H1 (cell line): ENCODE data around the gene ZPBP. TPM values are rescaled to one million over a fixed set of nuclear protein-coding genes. Genes with fewer than 3 reads are reported as not detected.

Experiments
- CTCF ChIA-PET: fragments of 300-600 bp; sonication (Branson Sonifier 250); formaldehyde crosslinking; loops from one replicate; lab custom pipeline; 2021; ENCODE audit not compliant: partially characterized antibody; lab: Charles Lee
- POLR2A ChIA-PET: fragments of 300-600 bp; sonication (Branson Sonifier 250); formaldehyde crosslinking; loops from one replicate; lab custom pipeline; 2021; ENCODE audit warnings: inconsistent platforms; ENCODE audit not compliant: partially characterized antibody; lab: Charles Lee
- DNase-seq, 2 experiments: peaks; one replicate each; pipeline versions ENCODE4 v3.0.0 to v3.0.0-alpha.2; 2010 to 2022; ENCODE audit warnings: low spot score in 2 of 2, low read depth in 1 of 2, mixed read lengths in 1 of 2
- FAIRE-seq: peaks from 2 replicates; lab custom pipeline; 2011; peaks lifted over from hg19 to GRCh38; lab: Jason Lieb, UNC
- H2AFZ ChIP-seq: 2 replicates; pipeline ENCODE4 v1.8.1; 2012; ENCODE audit warnings: low read length, inconsistent platforms
- H2AK5ac ChIP-seq: 2 replicates; pipeline ENCODE4 v1.6.1; 2013; ENCODE audit warnings: low read depth, low read length
- H2BK120ac ChIP-seq: replicated peaks from 2 replicates; pipeline ENCODE3; 2013; ENCODE audit warnings: low read depth, low read length, inconsistent platforms
- H2BK12ac ChIP-seq: 2 replicates; pipeline ENCODE4 v1.6.1; 2013; ENCODE audit warnings: low read depth, low read length
- H2BK15ac ChIP-seq: 2 replicates; pipeline ENCODE4 v1.6.1; 2013; ENCODE audit warnings: low read length
- H2BK20ac ChIP-seq: 2 replicates; pipeline ENCODE4 v1.6.1; 2013; ENCODE audit warnings: low read length
- H2BK5ac ChIP-seq: 2 replicates; pipeline ENCODE4 v1.6.1; 2013; ENCODE audit warnings: low read depth, low read length
- H3K14ac ChIP-seq: 2 replicates; pipeline ENCODE4 v1.6.1; 2013; ENCODE audit warnings: inconsistent platforms; ENCODE audit not compliant: insufficient read length
- H3K18ac ChIP-seq: 2 replicates; pipeline ENCODE4 v1.6.1; 2013; ENCODE audit warnings: low read length; ENCODE audit errors: extremely low read depth
- H3K23ac ChIP-seq: 2 replicates; pipeline ENCODE4 v1.6.1; 2013; ENCODE audit warnings: inconsistent platforms; ENCODE audit not compliant: insufficient read length
- H3K23me2 ChIP-seq: 2 replicates; pipeline ENCODE4 v1.6.1; 2013; ENCODE audit warnings: low read depth, low read length
- H3K27ac ChIP-seq: 2 replicates; pipeline ENCODE4 v1.6.1; 2011; ENCODE audit warnings: low read depth, low read length, inconsistent platforms
- H3K27me3 ChIP-seq, 4 experiments: replicated peaks in 1 of 4; 1 replicate in 1 of 4; 2 replicates in 3 of 4; pipeline versions ENCODE4 v1.6.1 to v1.8.1; 2011 to 2013; ENCODE audit warnings: low read length in 3 of 4, mild to moderate bottlenecking in 3 of 4, inconsistent platforms in 2 of 4, mixed read lengths in 2 of 4, moderate library complexity in 1 of 4; ENCODE audit not compliant: control insufficient read depth in 3 of 4, insufficient read depth in 3 of 4; ENCODE audit errors: extremely low read depth in 1 of 4
- H3K36me3 ChIP-seq, 4 experiments: 2 replicates each; pipeline versions ENCODE4 v1.6.1 to v1.8.1; 2011 to 2013; ENCODE audit warnings: mild to moderate bottlenecking in 4 of 4, low read length in 3 of 4, moderate library complexity in 2 of 4, control low read depth in 1 of 4, inconsistent platforms in 1 of 4; ENCODE audit not compliant: insufficient read depth in 4 of 4, control insufficient read depth in 2 of 4
- H3K4ac ChIP-seq: replicated peaks from 2 replicates; pipeline ENCODE3; 2013; ENCODE audit warnings: low read length, low read depth, mixed read lengths, inconsistent platforms; ENCODE audit not compliant: insufficient read length
- H3K4me1 ChIP-seq, 4 experiments: replicated peaks in 1 of 4; 1 replicate in 1 of 4; 2 replicates in 3 of 4; pipeline versions ENCODE4 v1.6.1 to v1.8.1; 2011 to 2013; ENCODE audit warnings: low read length in 3 of 4, inconsistent platforms in 2 of 4, mixed read lengths in 1 of 4; ENCODE audit not compliant: insufficient read depth in 4 of 4, control insufficient read depth in 3 of 4
- H3K4me2 ChIP-seq, 2 experiments: 2 replicates each; pipeline versions ENCODE4 v1.6.1 to v1.8.1; 2011 to 2013; ENCODE audit warnings: low read depth in 2 of 2, low read length in 2 of 2, control low read depth in 1 of 2, inconsistent platforms in 1 of 2, mild to moderate bottlenecking in 1 of 2; ENCODE audit not compliant: insufficient read depth in 1 of 2
- H3K4me3 ChIP-seq, 4 experiments: fragments of 200-600, 300-600 bp in 1 of 4; sonication (generic), shearing (Covaris generic), sonication (Bioruptor Twin) in 1 of 4; 2 replicates each; pipeline versions ENCODE4 v1.5.1 to v1.8.1; 2011 to 2016; ENCODE audit warnings: low read length in 4 of 4, low read depth in 3 of 4, control low read depth in 2 of 4, inconsistent platforms in 2 of 4, mild to moderate bottlenecking in 2 of 4, mixed read lengths in 1 of 4, moderate library complexity in 1 of 4; ENCODE audit not compliant: insufficient read depth in 2 of 4; ENCODE audit errors: extremely low read depth in 1 of 4
- H3K56ac ChIP-seq: replicated peaks from 2 replicates; pipeline ENCODE3; 2013; ENCODE audit warnings: low read depth, mild to moderate bottlenecking, mixed read lengths, low read length, inconsistent platforms; ENCODE audit not compliant: insufficient read length
- H3K79me1 ChIP-seq: 2 replicates; pipeline ENCODE4 v1.6.1; 2013; ENCODE audit warnings: low read depth, low read length, control low read depth
- H3K79me2 ChIP-seq, 2 experiments: 2 replicates each; pipeline versions ENCODE4 v1.6.1 to v1.8.1; 2012 to 2013; ENCODE audit warnings: low read length in 2 of 2, mild to moderate bottlenecking in 2 of 2, inconsistent platforms in 1 of 2; ENCODE audit not compliant: insufficient read depth in 2 of 2, control insufficient read depth in 1 of 2
- H3K9ac ChIP-seq, 4 experiments: replicated peaks in 1 of 4; 1 replicate in 1 of 4; 2 replicates in 3 of 4; pipeline versions ENCODE4 v1.6.1 to v1.8.1; 2011 to 2013; ENCODE audit warnings: low read depth in 3 of 4, low read length in 3 of 4, control low read depth in 2 of 4, mild to moderate bottlenecking in 2 of 4, moderate library complexity in 2 of 4, inconsistent platforms in 1 of 4; ENCODE audit errors: extremely low read depth in 1 of 4
- H3K9me3 ChIP-seq, 2 experiments: 2 replicates each; pipeline versions ENCODE4 v1.6.1 to v1.8.1; 2012 to 2013; ENCODE audit warnings: mild to moderate bottlenecking in 2 of 2, moderate library complexity in 2 of 2, control low read depth in 1 of 2, inconsistent platforms in 1 of 2, low read depth in 1 of 2, low read length in 1 of 2, mixed read lengths in 1 of 2; ENCODE audit not compliant: insufficient read depth in 2 of 2
- H4K20me1 ChIP-seq, 2 experiments: replicated peaks in 1 of 2; 2 replicates each; pipeline versions ENCODE3 to v1.8.1; 2011 to 2013; ENCODE audit warnings: inconsistent platforms in 2 of 2, low read length in 2 of 2, mild to moderate bottlenecking in 1 of 2; ENCODE audit not compliant: insufficient read depth in 2 of 2, control insufficient read depth in 1 of 2
- H4K5ac ChIP-seq: 2 replicates; pipeline ENCODE4 v1.6.1; 2013; ENCODE audit warnings: low read length, low read depth, mixed read lengths, inconsistent platforms; ENCODE audit not compliant: insufficient read length
- H4K8ac ChIP-seq: 2 replicates; pipeline ENCODE4 v1.8.0; 2013; ENCODE audit warnings: mild to moderate bottlenecking, moderate library complexity, low read length, inconsistent platforms; ENCODE audit not compliant: insufficient read depth; ENCODE audit errors: extremely low read depth
- H4K91ac ChIP-seq: replicated peaks from 2 replicates; pipeline ENCODE3; 2013; ENCODE audit warnings: low read length, mixed read lengths, inconsistent platforms; ENCODE audit not compliant: insufficient read length
- EP300 ChIP-seq, 2 experiments: IDR thresholded peaks; 1 replicate in 1 of 2; 2 replicates in 1 of 2; pipeline ENCODE4 v1.6.1; 2011 to 2012; ENCODE audit warnings: low read depth in 2 of 2, low read length in 2 of 2, mild to moderate bottlenecking in 2 of 2, borderline replicate concordance in 1 of 2, inconsistent platforms in 1 of 2, moderate library complexity in 1 of 2
- JUN ChIP-seq: IDR thresholded peaks from 2 replicates; pipeline ENCODE4 v1.6.1; 2011; ENCODE audit warnings: low read depth, mild to moderate bottlenecking, improper control_type of control experiment, low read length
- NANOG ChIP-seq: IDR thresholded peaks from 2 replicates; pipeline ENCODE4 v1.6.1; 2011; ENCODE audit warnings: low read length, low read depth, mild to moderate bottlenecking, inconsistent platforms; ENCODE audit not compliant: insufficient read depth, poor library complexity, severe bottlenecking
- NRF1 ChIP-seq: IDR thresholded peaks from 2 replicates; pipeline ENCODE4 v1.6.1; 2011; ENCODE audit warnings: mild to moderate bottlenecking, low read depth, low read length, improper control_type of control experiment
- RAD21 ChIP-seq, 2 experiments: IDR thresholded peaks in 1 of 2; conservative IDR thresholded peaks in 1 of 2; 2 replicates each; pipeline ENCODE4 v1.6.1; 2011; ENCODE audit warnings: low read depth in 2 of 2, low read length in 2 of 2, improper control_type of control experiment in 1 of 2, inconsistent platforms in 1 of 2, mild to moderate bottlenecking in 1 of 2, moderate library complexity in 1 of 2
- RNF2 ChIP-seq: fragments of 200-900, 300-1000 bp; sonication (generic); IDR thresholded peaks from 2 replicates; pipeline ENCODE4 v1.7.1; 2016; ENCODE audit warnings: borderline replicate concordance, low read depth, mild to moderate bottlenecking, antibody characterized with exemption, low read length; ENCODE audit not compliant: poor library complexity, severe bottlenecking; ENCODE audit errors: missing control alignments
- SIX5 ChIP-seq: IDR thresholded peaks from 2 replicates; pipeline ENCODE4 v1.6.1; 2011; ENCODE audit warnings: mild to moderate bottlenecking, low read depth, low read length
- SP1 ChIP-seq: IDR thresholded peaks from 2 replicates; pipeline ENCODE4 v1.6.1; 2011; ENCODE audit warnings: low read depth, low read length
- WGBS, 2 experiments: shearing (Covaris generic) in 1 of 2; methylation state at CpG; one replicate each; pipeline versions ENCODE4 v1.1.6 to v1.1.7; 2013 to 2015; ENCODE audit warnings: low lambda C conversion rate in 2 of 2, mixed read lengths in 2 of 2, inconsistent platforms in 1 of 2, low coverage in 1 of 2, missing lambda C conversion rate in 1 of 2; ENCODE audit not compliant: insufficient replicate concordance in 2 of 2, insufficient coverage in 1 of 2, insufficient read length in 1 of 2; ENCODE audit errors: extremely low coverage in 1 of 2, missing lambda C conversion rate in 1 of 2; 5-methylcytosine and 5-hydroxymethylcytosine counted together
- polyA plus RNA-seq, 7 experiments: library from polyadenylated mRNA; depleted of rRNA in 3 of 7; stranded (reverse) in 5 of 7; unstranded in 2 of 7; fragments of >200 nt in 5 of 7; fragments of 200-250 nt in 2 of 7; gene quantifications; 1 replicate in 5 of 7; 2 replicates in 1 of 7; 4 replicates in 1 of 7; pipeline versions ENCODE4 v1.2.1 to v1.2.3, GENCODE V29; 2011 to 2013; ENCODE audit warnings: missing spikeins in 2 of 7, mixed read lengths in 2 of 7
- total RNA-seq: library from RNA; stranded (reverse); fragmentation: NEBNext Ultra II Directional; extraction: Animal tissue kit (Norgen Biotek cat#: 25700); gene quantifications from 2 replicates; pipeline ENCODE4 v1.2.1, GENCODE V29; 2021
- TF ChIP-seq, protein P1 (sequence below): IDR thresholded peaks from 2 replicates; pipeline ENCODE4 v1.6.1; 2011; ENCODE audit warnings: low read depth, mild to moderate bottlenecking, low read length; ENCODE audit not compliant: insufficient read depth
- TF ChIP-seq, protein P2 (sequence below): IDR thresholded peaks from 2 replicates; pipeline ENCODE4 v1.6.1; 2012; ENCODE audit warnings: inconsistent platforms

Gene ZPBP
- total and polyA plus RNA-seq, 2 of the 8 experiments (the other 6 are each of a cell fraction or from before 2014, with no cell fraction given), result not detected

DNA sequence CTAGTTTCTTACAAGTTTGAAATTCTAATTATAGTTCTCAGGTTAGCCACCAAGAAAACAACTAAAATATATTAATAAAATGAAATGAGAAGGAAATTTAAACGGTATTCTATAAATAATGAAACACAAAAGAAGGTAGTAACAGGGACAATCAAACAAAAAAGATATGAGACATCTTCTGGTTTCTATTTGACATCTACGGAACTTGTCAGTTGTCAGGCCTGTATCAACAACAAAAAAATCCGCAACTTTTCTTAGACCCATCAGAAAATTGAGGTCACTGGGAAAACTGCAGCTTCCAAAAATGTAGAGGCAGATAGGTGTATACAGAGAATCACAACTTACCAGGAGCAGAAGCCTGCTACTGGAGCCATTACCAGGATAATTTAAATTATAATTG lies 70.6 kb downstream of the ZPBP start:
- Histone ChIP-seq H2BK120ac (no peak overlapping the region), H3K4me3 (no peak overlapping the region), H2BK15ac (no peak overlapping the region), H3K27me3 (no peaks in the 10 kb centered on the region), H3K9me3 (no peaks in the 10 kb centered on the region), H4K91ac (no peak overlapping the region), H3K79me2 (no peaks in the 10 kb centered on the region), H3K18ac (no peak overlapping the region), H4K5ac (no peak overlapping the region), H3K27ac (no peak overlapping the region), H2BK12ac (no peak overlapping the region), H4K8ac (no peak overlapping the region), H3K56ac (no peak overlapping the region), H2BK5ac (no peak overlapping the region), H3K9ac (no peak overlapping the region), H2AK5ac (no peak overlapping the region), H3K23me2 (no peaks in the 10 kb centered on the region), H3K4me1 (no peaks in the 10 kb centered on the region), H2AFZ (peak overlapping the region; percentile 37), H2BK20ac (no peak overlapping the region), H3K4me2 (no peak overlapping the region), H3K14ac (no peak overlapping the region), H4K20me1 (no peaks in the 10 kb centered on the region), H3K36me3 (no peaks in the 10 kb centered on the region), H3K4ac (no peak overlapping the region), H3K79me1 (no peaks in the 10 kb centered on the region), H3K23ac (no peak overlapping the region)
- 93% methylated on average over 3 of the region's 3 CpGs; no CpG with 5 or more reads in 1 of the 2 experiments for WGBS, 2 experiments
- ChIA-PET POLR2A (interaction anchor here (1.0 kb wide), 1 partner anchor 11 kb away, joined by 3 read pairs; no protein-coding TSS in a partner anchor), CTCF (interaction anchor here (1.2 kb wide), 1 partner anchor 18 kb away, joined by 4 read pairs; no protein-coding TSS in a partner anchor)
- FAIRE-seq (no peak), DNase-seq (no peak)
- TF ChIP-seq, protein P1, sequence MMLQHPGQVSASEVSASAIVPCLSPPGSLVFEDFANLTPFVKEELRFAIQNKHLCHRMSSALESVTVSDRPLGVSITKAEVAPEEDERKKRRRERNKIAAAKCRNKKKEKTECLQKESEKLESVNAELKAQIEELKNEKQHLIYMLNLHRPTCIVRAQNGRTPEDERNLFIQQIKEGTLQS, result no peak
- no peak for TF ChIP-seq NRF1
- TF ChIP-seq NANOG, result no peak
- TF ChIP-seq SP1, result no peak
- no peak for TF ChIP-seq JUN
- TF ChIP-seq, protein P2, sequence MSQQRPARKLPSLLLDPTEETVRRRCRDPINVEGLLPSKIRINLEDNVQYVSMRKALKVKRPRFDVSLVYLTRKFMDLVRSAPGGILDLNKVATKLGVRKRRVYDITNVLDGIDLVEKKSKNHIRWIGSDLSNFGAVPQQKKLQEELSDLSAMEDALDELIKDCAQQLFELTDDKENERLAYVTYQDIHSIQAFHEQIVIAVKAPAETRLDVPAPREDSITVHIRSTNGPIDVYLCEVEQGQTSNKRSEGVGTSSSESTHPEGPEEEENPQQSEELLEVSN, result no peak
- no peak for TF ChIP-seq SIX5
- no peak for TF ChIP-seq EP300 (IDR thresholded peaks at IDR 0.05; ENCODE audit: borderline replicate concordance in 1 of 2, low read depth in 2 of 2, low read length in 2 of 2)
- no peak for TF ChIP-seq RNF2
- no peak for TF ChIP-seq RAD21 (IDR thresholded peaks at IDR 0.05 in 1 of 2, conservative IDR thresholded peaks at IDR 0.05 in 1 of 2; ENCODE audit: low read depth in 2 of 2, low read length in 2 of 2)
